IPS-20b (cell line): Measurements from ENCODE around the gene PPARD.

ENCODE experiments used
- H3K27ac ChIP-seq: one replicate; pipeline ENCODE4 v1.5.1; 2013; ENCODE audit warnings: low read length
- H3K27me3 ChIP-seq: 2 replicates; pipeline ENCODE4 v1.6.1; 2013; ENCODE audit warnings: mild to moderate bottlenecking, low read length, inconsistent platforms; ENCODE audit not compliant: insufficient read depth
- H3K36me3 ChIP-seq: 2 replicates; pipeline ENCODE4 v1.6.1; 2013; ENCODE audit warnings: low read depth, mild to moderate bottlenecking, inconsistent platforms, low read length, moderate library complexity; ENCODE audit not compliant: insufficient read depth
- H3K4me1 ChIP-seq: 2 replicates; pipeline ENCODE4 v1.6.1; 2013; ENCODE audit warnings: mild to moderate bottlenecking, control low read depth, inconsistent platforms, low read length, moderate library complexity; ENCODE audit not compliant: insufficient read depth
- H3K4me3 ChIP-seq: 2 replicates; pipeline ENCODE4 v1.5.1; 2013; ENCODE audit warnings: mild to moderate bottlenecking, low read length, inconsistent platforms
- H3K9ac ChIP-seq: 2 replicates; pipeline ENCODE4 v1.6.1; 2013; ENCODE audit warnings: low read depth, mild to moderate bottlenecking, inconsistent platforms, low read length, moderate library complexity
- H3K9me3 ChIP-seq: 2 replicates; pipeline ENCODE4 v1.6.1; 2013; ENCODE audit warnings: mild to moderate bottlenecking, low read depth, low read length, inconsistent platforms; ENCODE audit not compliant: insufficient read depth

The PPARD gene

DNA sequence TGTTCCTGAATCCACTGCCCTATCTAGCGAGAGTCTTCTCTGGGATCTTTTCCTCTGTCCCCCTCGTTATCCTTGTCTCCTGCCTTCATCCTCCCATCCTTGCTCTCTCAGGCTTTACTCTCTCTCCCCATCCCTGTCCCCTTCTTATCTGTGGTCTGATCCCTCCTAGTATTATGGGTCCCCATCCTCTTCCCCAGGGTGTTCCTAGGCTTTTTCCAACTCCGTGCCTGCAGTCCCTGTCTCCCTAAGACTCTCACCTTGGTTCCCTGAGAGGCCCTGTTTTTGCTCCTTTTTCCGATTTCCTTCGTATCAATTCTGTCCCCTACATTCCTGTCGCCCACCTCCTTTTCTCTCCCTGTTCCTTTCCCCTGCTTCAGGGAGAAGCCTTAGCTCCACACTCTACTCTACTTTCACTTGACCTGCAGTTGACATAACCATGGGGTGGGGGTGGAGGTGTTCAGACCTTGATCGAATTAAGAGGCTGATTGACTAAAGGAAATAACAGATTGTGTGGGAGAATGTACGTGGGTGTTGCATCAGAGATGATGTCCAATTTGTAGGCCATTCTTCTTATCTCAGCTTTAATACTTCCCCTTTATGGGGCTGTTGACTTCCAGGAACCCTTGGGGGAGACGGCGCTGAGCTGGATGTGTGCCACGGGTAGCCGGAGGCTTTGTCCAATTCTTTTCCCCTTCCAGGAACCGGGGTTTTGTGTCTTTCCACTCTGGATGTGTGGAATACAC is 905 bp downstream of the PPARD start:
- Histone ChIP-seq H3K36me3 (peaks cover 6% of the 10 kb centered on the region; the same call in 1 of the 2 replicates), H3K9me3 (no peaks in the 10 kb centered on the region), H3K4me3 (peak overlapping the region; percentile 77), H3K4me1 (no peaks in the 10 kb centered on the region), H3K27me3 (peaks cover 9% of the 10 kb centered on the region; the same call in 1 of the 2 replicates), H3K9ac (peak overlapping the region; percentile 58; the same call in 1 of the 2 replicates), H3K27ac (no peak overlapping the region)

DNA sequence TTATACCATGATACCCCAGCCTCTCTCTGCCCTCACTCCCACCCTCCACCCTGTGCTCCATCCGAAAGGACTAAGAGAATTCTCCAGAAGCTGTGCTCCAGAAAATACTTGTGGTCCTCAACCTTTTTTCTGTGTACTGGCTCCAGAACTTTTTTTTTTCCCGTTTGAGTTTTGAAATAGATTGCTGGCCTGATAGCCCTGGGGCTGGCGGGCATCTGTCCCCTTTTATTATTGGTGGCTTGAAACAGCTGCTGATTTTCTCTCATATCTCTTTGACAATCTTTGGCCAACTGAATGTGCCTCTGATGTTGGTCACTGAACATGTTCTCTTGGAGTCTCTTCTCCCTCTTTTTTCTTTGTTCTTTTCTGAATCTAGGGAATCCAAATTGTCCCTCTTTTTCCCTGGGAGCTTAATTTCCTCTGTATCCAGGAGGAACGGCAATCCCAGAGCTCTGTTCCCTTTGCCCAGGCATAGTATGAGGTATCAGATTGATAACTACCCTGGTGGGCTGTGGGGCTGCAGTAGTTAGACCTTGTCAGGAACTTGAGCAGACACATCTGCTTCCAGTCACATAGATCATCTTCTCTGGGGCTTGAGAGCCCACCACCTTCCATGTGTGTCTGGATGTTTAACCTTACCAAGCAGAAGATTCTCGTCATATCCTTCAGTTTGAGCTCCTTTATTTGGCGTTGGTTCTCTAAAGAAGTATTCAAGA is 1.6 kb downstream of the PPARD start:
- peaks cover 6% of the 10 kb centered on the region; the same call in 1 of the 2 replicates for H3K36me3 ChIP-seq
- H3K9ac ChIP-seq, result peak overlapping the region; percentile 58; the same call in 1 of the 2 replicates
- peaks cover 9% of the 10 kb centered on the region; the same call in 1 of the 2 replicates for H3K27me3 ChIP-seq
- H3K9me3 ChIP-seq, result no peaks in the 10 kb centered on the region
- no peaks in the 10 kb centered on the region for H3K4me1 ChIP-seq
- no peak overlapping the region for H3K27ac ChIP-seq
- peak overlapping the region; percentile 77; the same call in 1 of the 2 replicates for H3K4me3 ChIP-seq

DNA sequence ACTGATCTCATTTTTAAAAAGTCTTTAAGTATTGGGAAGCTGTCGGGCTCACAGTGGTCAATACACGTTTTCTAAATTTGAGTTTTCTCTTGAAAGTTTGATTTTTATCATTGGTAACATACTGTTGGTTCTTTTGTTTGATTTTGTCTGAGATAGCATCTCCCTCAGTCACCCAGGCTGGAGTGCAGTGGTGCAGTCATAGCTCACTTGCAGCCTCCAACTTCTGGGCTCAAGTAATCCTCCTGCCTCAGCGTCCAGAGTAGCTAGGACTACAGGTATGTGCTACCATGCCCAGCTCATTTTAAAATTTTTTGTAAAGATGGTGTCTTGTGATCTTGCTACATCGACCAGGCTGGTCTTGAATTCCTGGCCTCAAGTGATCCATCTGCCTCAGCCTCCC is 9.1 kb downstream of the PPARD start:
- H3K4me3 ChIP-seq, result no peak overlapping the region
- H3K36me3 ChIP-seq, result peaks cover 21% of the 10 kb centered on the region
- H3K27ac ChIP-seq, result no peak overlapping the region
- H3K9ac ChIP-seq, result no peak overlapping the region
- no peaks in the 10 kb centered on the region for H3K27me3 ChIP-seq
- no peaks in the 10 kb centered on the region for H3K9me3 ChIP-seq
- H3K4me1 ChIP-seq, result no peaks in the 10 kb centered on the region

DNA sequence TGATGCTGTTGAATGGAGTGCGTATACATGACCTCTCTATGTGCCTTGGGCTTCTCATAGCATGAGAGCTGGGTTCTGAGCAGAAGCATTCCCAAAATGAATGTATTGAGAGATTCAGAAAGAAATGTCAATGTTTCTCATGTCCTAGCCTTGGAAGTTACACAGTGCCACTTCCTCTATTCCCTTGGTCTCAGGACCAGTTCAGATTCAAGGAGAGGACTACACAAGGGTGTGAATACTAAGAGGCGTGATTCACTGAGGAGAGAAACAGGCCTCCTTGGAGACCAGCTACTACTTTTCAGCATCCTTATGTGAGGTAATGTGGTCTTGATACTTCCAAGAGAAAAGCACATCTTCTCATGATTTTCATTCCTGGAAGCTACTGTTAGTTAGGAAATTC is 10.4 kb downstream of the PPARD start:
- no peak overlapping the region for H3K9ac ChIP-seq
- H3K4me3 ChIP-seq, result no peak overlapping the region
- no peaks in the 10 kb centered on the region for H3K4me1 ChIP-seq
- H3K36me3 ChIP-seq, result peaks cover 22% of the 10 kb centered on the region
- no peak overlapping the region for H3K27ac ChIP-seq
- H3K27me3 ChIP-seq, result no peaks in the 10 kb centered on the region
- H3K9me3 ChIP-seq, result no peaks in the 10 kb centered on the region

DNA sequence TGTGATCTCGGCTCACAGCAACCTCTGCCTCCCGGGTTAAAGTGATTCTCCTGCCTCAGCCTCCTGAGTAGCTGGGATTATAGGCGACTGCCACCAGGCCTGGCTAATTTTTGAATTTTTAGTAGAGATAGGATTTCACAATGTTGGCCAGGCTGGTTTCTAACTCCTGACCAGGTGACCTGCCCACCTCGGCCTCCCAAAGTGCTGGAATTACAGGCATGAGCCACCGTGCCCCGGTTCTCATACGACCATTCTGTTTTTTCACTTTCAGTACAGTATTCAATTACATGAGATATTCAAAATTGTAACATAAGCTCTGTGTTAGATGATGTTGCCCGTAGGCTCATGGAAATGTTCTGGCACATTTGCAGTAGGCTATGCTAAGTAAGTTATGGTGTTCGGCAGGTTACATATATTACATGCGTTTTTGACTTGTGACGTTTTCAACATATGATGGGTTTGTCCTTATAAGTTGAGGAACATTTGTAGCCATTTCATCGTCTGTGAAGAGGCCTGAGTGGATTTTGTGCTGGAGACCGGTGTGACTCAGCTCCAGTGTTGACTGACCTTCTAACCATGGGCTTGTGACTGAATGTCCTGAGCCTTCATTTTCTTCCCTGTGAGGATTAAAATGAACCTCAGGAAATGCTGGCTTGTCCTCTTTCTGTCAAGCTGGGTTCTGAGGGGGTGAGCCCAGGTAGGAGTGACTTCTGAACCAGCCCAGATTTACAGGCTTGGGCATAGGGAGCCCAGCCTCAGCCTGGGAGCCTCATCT is 12.2 kb downstream of the PPARD start:
- Histone ChIP-seq H3K4me1 (peaks cover under 1% of the 10 kb centered on the region; the same call in 1 of the 2 replicates), H3K4me3 (no peak overlapping the region), H3K9me3 (no peaks in the 10 kb centered on the region), H3K27me3 (no peaks in the 10 kb centered on the region), H3K9ac (no peak overlapping the region), H3K27ac (no peak overlapping the region), H3K36me3 (peaks cover 22% of the 10 kb centered on the region)

DNA sequence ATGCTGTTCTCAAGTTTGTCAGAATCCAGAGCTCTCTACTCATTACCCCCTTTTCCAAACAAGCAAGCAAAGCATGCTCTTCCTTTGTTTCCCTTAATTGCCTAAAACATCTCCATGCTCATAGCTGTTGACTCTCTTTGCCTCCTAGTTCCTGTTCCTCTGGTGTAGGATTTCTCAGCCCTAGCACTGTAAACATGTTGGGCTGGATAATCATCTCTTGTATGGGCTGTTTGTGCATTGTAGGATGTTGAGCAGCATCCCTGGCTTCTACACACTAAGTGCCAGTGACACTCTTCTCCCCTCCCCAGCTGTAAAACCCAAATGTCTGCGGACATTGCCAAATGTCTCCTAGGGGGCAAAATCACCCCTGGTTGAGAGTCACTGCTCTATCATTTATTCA is 14.0 kb downstream of the PPARD start:
- peaks cover 14% of the 10 kb centered on the region for H3K4me1 ChIP-seq
- no peaks in the 10 kb centered on the region for H3K9me3 ChIP-seq
- H3K4me3 ChIP-seq, result no peak overlapping the region
- no peak overlapping the region for H3K27ac ChIP-seq
- H3K36me3 ChIP-seq, result peaks cover 22% of the 10 kb centered on the region
- no peaks in the 10 kb centered on the region for H3K27me3 ChIP-seq
- no peak overlapping the region for H3K9ac ChIP-seq

DNA sequence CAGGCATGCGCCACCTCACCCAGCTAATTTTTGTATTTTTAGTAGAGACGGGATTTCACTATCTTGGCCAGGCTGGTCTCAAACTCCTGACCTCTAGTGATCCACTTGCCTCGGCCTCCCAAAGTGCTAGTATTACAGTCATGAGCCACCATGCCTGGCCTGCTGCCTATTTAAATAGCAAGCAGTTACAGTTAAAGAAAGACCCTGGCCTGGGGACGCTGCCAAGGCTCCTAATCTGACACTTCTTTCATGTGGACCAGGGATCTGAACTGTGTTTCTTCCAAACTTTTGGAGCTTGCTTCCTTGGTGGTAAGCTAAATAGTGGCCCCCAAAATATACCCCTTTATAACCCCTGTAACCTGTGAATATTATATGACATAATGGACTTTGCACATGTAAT is 15.3 kb downstream of the PPARD start:
- no peak overlapping the region for H3K9ac ChIP-seq
- H3K27me3 ChIP-seq, result no peaks in the 10 kb centered on the region
- peaks cover 14% of the 10 kb centered on the region for H3K4me1 ChIP-seq
- H3K9me3 ChIP-seq, result no peaks in the 10 kb centered on the region
- H3K27ac ChIP-seq, result no peak overlapping the region
- H3K4me3 ChIP-seq, result no peak overlapping the region
- H3K36me3 ChIP-seq, result peaks cover 18% of the 10 kb centered on the region

DNA sequence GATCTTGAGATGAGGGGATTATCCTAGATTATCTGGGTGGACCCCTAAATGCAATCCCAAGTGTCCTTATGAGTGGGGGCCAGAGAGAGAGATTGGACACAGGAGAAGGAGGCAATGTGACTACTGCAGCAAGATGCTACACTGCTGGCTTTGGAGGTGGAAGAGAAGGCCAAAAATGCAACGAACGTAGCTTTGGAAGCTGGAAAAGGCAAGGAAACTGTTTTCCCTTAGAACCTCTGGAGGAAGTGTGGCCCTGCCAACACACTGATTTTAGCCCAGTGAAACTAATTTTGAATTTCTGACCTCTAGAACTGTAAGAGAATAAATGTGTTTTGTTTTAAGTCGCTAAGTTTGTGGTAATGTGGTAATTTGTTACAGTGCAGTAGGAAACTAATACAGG is 15.7 kb downstream of the PPARD start:
- Histone ChIP-seq H3K27me3 (no peaks in the 10 kb centered on the region), H3K4me1 (peaks cover 14% of the 10 kb centered on the region), H3K9me3 (no peaks in the 10 kb centered on the region), H3K4me3 (no peak overlapping the region), H3K9ac (no peak overlapping the region), H3K27ac (no peak overlapping the region), H3K36me3 (peaks cover 14% of the 10 kb centered on the region)

DNA sequence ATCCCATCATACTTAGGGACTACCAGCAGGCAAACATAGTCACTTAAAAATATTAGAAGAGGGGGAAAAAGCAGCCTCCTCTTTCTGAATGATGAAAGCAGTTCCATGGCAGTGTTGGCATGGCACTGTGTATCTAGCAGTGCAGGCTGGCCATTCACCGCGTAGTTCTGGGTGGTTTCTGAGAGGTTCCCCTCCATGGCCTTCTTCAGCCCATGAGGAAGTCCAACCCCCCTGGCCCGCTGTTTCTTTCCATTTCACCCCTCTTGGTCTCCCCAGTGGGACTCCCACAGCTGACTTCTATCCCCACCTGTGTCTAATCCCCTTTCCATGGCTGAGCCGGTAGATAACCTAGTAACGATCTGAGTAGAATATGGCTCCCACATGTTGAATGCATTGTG is 17.0 kb downstream of the PPARD start:
- peak overlapping the region; percentile 51 for H3K27ac ChIP-seq
- no peaks in the 10 kb centered on the region for H3K27me3 ChIP-seq

DNA sequence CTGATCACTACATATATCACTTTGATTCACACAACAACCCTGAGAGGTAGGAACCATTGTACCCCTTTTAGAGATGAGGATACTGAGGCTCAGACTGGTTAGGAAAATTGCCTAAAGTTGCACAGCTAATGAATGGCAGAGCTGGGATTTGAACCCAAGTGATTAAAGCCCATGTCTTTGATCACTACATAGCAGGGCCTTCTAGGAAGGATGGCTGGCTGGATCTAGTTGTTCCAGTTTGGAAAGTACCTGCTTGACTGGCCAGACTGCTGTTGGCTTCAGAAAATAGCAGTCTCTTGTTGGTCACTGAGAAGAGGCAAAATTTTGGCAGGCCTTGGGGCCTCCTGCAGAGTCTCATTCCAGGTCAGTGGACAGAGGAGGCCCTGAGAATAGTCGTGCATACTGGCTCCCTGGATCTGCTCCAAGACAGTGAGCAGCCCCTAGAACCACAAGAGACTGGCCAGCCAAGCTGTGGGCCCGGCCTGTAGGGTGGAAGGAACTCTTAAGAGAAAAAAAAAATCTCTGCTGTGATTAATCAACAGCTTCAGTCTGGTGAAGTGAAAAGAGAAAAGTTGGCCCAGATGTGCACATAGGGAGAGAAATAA is 17.5 kb downstream of the PPARD start:
- H3K27me3 ChIP-seq, result no peaks in the 10 kb centered on the region
- peak overlapping the region; percentile 51 for H3K27ac ChIP-seq
- peak overlapping the region; percentile 3; the same call in 1 of the 2 replicates for H3K4me3 ChIP-seq
- H3K9me3 ChIP-seq, result no peaks in the 10 kb centered on the region
- peaks cover 12% of the 10 kb centered on the region for H3K36me3 ChIP-seq
- 0 out of 2 replicates have a peak overlapping the region, but pooled peaks have one; percentile 10 for H3K9ac ChIP-seq
- H3K4me1 ChIP-seq, result peaks cover 14% of the 10 kb centered on the region

More for the DNA sequence above, 17.0 kb downstream of the PPARD start:
- Histone ChIP-seq H3K4me1 (peaks cover 14% of the 10 kb centered on the region), H3K36me3 (peaks cover 12% of the 10 kb centered on the region), H3K9ac (no peak overlapping the region), H3K4me3 (no peak overlapping the region), H3K9me3 (no peaks in the 10 kb centered on the region)
